SW 1271 (cell line): Measurements from ENCODE around the gene BICRAL.
A peak's percentile ranks its signal among the peaks of the same experiment; 100 is the strongest.
"Not testable (repeated sequence)": the region's sequence is repeated elsewhere in the genome, so short reads cannot be mapped to it uniquely, and the experiment has no call there.

ENCODE experiments used
- DNase-seq, 2 experiments: peaks; one replicate each; lab custom pipeline; 2025; lab: John Stamatoyannopoulos, UW

BICRAL gene, protein sequence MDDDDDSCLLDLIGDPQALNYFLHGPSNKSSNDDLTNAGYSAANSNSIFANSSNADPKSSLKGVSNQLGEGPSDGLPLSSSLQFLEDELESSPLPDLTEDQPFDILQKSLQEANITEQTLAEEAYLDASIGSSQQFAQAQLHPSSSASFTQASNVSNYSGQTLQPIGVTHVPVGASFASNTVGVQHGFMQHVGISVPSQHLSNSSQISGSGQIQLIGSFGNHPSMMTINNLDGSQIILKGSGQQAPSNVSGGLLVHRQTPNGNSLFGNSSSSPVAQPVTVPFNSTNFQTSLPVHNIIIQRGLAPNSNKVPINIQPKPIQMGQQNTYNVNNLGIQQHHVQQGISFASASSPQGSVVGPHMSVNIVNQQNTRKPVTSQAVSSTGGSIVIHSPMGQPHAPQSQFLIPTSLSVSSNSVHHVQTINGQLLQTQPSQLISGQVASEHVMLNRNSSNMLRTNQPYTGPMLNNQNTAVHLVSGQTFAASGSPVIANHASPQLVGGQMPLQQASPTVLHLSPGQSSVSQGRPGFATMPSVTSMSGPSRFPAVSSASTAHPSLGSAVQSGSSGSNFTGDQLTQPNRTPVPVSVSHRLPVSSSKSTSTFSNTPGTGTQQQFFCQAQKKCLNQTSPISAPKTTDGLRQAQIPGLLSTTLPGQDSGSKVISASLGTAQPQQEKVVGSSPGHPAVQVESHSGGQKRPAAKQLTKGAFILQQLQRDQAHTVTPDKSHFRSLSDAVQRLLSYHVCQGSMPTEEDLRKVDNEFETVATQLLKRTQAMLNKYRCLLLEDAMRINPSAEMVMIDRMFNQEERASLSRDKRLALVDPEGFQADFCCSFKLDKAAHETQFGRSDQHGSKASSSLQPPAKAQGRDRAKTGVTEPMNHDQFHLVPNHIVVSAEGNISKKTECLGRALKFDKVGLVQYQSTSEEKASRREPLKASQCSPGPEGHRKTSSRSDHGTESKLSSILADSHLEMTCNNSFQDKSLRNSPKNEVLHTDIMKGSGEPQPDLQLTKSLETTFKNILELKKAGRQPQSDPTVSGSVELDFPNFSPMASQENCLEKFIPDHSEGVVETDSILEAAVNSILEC

DNA sequence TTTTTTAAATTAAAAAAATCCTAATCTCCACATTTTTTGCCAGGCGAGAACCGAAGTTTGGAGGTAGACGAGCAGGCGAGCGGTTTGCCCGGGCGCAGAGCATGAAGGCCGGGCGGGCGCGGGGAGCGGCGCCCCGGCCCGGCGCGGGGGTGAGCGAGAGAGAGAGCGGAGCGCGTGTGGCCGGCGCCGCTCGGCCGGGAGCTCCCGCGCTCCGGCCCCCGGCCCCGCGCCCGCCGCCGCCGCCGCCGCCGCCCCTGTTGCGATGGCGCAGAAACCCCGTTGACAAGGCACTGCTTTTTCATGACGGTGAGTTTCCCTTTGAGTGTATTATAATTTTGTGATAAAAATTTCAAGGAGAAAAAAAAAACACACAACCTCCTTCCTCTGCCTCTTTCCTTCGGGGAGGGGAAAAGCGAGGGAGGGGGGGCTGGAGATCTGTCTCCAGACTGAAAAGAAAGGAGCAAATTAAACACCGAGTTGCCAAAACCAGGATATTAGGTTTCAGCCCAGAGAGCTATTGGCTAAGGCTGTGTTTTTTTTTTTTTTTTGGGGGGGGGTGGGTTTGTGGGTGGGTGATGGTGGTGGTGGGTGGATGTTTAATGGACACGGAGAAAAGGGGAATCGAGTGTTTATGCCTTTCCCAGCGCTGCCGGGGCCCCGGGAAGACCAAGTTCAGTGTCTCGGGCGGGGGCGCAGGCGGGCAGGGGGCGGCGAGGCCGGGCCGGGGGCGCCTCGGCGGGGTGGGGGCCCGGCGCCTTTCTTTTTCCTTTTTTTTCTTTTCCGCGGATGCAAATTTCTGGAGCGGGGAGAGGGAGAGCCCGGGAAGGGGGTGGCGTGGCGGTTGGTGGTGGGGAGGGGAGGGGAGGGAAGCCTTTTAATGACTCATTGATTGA lies at the start of gene BICRAL:
TSS of gene BICRAL (plus strand) at position 257 of the 893 bp plus-strand sequence. CDS start 39,971 bp downstream, outside the sequence.
- DNase-seq = peak in 1 of 2 experiments; percentile 70

- DNase-seq = not testable (repeated sequence)
Observed at GRCh38 chr6:42733867-42734481, 47.9 kb upstream of the BICRAL start.

DNA sequence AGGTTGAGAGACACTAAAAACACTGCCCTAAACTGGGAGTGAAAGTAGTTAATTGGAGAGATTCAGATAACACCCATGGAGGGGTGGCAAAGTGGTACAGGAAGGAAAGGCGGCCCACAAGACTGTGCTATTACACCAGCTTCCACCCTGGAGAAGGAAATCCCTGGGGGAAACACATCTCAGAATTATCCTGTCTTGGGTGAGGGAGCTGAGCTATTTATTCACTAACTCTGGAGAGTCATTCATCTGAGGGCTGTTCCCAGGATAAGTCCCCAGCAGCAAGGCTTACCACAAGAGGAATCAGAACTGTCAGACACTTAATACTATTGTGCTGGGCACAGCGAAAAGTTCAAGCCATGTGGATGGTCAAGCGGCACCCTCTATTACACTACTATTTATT lies 45.9 kb upstream of the BICRAL start:
- no peak for DNase-seq

DNA sequence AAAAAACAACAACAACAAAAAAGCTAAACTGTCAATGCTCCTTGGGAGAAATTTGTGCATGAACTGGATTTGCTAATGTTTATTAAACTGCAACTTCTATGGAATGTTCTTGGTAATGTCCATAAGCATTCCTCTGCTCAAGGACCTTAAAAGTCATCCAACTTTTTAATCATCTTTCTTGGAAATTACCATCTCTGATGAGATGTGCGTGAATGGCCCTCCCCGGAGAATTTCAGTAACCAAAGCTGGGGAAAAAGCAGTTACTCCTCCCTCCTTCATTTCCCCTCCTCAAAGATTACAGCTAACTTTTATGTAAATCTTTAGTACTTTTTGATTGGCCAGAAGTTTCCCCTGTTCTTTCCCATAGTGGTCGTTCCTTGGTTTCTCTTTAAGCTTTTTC lies 41.1 kb upstream of the BICRAL start:
- DNase-seq = no peak

DNA sequence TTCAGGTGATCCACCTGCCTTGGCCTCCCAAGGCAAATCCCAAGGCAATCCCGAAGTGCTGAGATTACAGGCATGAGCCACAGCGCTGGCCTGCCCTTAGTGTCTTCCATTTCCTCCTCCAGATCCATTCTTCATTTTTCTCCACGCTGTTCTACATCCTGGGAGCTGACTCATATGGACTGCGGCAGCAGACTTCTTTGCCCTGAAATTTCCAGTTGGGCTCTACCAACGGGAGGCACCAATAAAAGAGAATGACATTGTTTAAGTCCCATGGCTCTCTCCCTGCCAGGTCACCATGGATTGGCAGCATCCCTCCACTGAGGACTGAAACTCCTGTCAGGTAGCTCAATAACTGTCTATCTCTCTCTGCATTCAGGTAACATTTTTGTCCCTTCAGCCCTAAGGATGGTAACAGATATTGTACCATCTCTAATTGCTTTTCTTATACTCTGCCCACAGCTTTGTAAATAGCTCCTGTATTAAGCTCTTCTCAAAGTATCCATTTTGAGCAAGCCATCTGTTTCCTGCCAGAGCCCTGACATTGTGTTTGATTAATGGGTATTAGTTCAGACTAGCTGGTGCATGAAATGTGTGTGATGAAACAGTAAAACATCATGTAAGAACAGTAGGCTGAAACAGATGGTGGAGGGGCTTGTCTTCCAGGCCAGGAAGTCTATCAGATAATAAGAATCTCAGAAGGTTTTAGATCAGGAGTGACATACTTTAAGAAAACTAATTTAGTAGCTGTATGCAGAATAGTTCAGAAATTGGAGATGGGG lies 39.5 kb upstream of the BICRAL start:
- no peak for DNase-seq

DNA sequence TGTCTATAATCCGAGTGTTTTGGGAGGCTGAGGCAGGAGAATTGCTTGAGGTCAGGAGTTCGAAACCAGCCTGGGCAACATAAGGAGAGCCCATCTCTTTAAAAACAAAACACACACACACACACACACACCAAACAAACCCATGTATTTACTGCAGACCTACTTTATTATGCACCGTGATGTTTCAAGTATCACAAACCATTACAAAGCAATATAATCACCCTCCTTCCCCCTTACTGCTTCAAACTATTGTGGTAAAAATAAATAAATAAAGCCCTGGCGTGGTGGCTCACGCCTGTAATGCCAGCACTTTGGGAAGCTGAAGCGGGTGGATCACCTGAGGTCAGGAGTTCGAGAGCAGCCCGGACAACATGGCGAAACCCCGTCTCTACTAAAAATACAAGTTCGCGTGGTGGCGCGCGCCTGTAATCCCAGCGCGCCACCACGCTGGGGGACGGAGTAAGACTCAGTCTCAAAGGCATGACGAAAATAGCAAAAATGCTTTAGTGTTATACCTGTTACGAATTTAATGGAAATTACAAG lies 37.4 kb upstream of the BICRAL start:
- DNase-seq = no peak

GRCh38 chr6:42745083-42745639 lies 36.7 kb upstream of the BICRAL start:
- no peak for DNase-seq

DNA sequence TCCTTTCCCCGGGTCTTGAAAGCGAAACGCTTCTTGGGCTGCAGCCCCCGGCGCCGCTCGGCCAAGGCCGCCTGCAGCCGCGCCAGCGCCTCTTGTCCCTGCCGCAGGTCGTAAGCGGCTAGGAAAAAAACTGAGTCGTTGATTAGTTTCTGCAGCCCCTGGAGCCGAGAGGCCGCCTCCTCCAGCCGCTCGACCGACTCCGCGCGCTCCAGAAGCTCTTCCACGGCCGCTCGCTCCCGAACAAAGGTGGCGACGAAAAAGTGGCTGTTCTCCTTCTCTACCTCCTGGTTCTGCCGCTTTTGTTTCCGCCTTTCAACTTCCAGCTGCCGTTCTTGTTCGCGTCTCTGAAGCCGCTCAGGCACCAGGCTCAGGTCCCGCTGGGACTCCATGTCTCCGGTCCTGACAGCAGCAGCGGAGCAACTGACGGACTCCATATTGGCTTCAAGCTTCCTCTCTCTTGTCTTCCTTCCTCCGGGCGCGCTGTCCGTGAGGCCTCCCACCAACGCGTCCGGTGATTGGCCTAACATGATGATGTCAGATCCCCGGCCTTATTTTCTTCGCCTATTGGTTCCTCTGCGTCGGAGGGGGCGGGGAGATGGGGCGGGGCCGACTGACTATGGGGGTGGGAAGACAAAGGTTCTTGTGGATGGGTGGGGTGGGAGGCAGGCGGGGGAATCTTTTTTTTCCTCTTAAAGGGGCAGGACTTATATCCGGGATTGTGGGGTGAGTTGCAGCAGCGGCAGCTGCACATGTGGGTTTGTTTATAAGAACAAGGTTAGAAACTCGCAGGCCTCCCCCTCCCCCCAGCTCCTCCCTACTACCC lies 36.0 kb upstream of the BICRAL start, which contains the start of gene TBCC:
TSS of gene TBCC (minus strand) at position 464 of the 823 bp plus-strand sequence. CDS start at position 434, 30 bp downstream.
- DNase-seq = peak; percentile 96 to 98

DNA sequence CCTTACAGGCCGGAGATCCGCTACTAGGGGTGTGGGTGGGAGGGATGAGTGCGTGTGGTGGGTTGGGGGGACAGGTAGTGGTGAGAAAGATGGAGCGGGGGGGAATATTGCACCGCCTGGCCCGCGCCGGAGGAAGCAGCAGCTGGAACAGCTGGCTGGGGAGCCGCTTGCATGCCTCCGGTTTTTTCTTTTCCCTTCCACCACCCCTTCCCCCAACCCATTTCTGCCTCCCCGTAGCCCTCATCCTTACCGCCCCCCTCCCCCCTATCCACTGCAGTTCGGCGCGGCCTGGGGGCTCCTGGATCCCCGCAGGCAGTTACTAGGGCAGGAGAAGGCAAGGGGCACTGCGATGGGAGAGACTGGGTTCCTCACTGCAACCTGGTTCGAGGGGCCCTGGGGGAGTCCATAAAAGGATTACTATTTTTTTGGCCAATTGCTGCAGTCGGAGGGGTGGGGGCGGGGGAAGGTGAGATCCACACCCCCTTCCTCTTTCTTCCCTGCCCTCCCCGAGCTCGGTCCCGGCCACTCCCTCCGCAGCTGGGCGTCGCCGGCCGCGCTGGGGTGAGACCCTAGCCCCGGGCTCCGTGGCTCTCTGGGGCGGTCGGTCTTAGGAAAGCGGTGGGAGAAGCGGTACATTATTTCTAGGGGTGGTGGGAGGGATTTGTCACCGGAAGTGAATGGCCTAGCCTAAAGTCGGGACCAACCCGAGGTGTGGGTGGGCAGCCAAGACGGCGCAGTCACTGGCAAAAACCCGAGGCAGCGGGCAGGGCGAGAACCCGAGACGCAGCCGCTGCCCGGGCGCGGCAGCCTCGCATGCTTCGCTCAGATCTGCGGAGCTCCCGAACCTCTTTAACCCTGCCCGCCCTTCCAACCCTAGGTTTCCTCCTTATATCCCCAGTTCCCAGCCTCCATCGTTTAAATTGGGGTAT lies 35.1 kb upstream of the BICRAL start:
- DNase-seq = peak; percentile 90 to 95

DNA sequence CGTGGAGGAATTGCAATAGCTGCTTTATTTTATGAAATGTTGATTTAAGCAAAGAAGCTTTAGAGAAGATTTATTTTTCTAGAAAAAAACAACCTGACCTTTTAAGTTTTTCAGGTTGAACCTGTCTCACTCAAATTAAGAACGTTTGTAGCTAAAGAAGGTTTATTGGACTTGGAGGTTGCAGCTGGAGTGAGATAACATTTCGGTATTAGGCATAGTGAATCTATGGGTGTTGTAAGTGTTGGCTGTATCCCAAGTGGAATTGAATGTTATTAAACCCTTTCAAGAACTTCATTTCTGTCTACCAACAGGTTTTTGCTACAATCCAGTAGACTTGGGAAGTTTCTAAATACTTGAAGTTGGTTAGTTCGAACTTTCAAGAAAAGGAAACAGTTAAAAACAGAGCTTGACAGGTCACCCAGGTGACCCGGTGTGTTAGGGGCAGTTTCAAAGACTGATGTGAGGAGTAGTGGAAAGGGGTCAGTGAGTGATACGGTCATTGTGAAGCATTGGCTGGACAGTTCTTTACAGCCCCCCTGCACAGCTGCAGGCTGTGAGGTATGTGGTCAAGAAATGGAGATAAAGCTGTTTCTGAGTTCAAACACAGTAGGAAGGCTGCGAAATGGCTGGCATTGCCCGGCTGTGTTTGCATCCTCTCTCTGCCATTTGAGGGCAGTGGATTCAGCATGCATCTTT lies 33.5 kb upstream of the BICRAL start:
- DNase-seq = no peak

GRCh38 chr6:42751055-42751454 lies 30.8 kb upstream of the BICRAL start:
- no peak for DNase-seq

DNA sequence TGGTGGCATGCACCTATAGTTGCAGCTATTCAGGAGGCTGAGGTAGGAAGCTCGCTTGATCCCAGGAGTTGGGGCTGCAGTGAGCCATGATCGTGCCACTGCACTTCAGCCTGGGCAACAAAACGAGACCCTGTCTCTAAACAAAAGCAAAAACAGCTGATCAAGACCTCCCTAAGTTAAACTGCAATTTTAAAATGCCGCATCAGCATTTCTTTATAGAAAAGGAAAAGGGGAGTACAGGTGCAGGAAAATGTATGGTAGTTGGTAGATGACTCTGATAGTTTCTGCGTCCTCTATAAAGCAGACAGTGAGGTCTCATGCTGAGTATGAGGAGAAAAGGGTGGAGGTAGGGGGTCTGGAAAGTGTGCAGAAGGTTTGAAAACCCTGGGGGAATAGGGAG lies 27.1 kb upstream of the BICRAL start:
- no peak for DNase-seq

- no peak for DNase-seq
Observed at GRCh38 chr6:42756722-42757121, 25.1 kb upstream of the BICRAL start.

- DNase-seq = no peak
Observed at GRCh38 chr6:42758756-42759430, 23.0 kb upstream of the BICRAL start.

GRCh38 chr6:42761287-42762067 lies 20.4 kb upstream of the BICRAL start:
- DNase-seq = no peak
